H9 (cell line): ENCODE measurements around the gene PEPD. TPM values are rescaled to one million over a fixed set of nuclear protein-coding genes. Genes with fewer than 3 reads are reported as not detected.

Source experiments
- DNase-seq: peaks from one replicate; pipeline ENCODE4 v3.0.0-alpha.2; 2017
- H2AFZ ChIP-seq: one replicate; pipeline ENCODE4 v1.6.1; 2013; ENCODE audit warnings: mild to moderate bottlenecking, low read length, control low read depth, moderate library complexity
- H2AK5ac ChIP-seq: 2 replicates; pipeline ENCODE4 v1.6.1; 2013; ENCODE audit warnings: low read length, control low read depth, mixed read lengths; ENCODE audit not compliant: insufficient read length
- H2BK120ac ChIP-seq: one replicate; pipeline ENCODE4 v1.6.1; 2013; ENCODE audit warnings: low read depth, mild to moderate bottlenecking, low read length, control low read depth, inconsistent platforms; ENCODE audit not compliant: poor library complexity, severe bottlenecking
- H2BK12ac ChIP-seq: 2 replicates; pipeline ENCODE4 v1.6.1; 2013; ENCODE audit warnings: low read length, control low read depth, mixed read lengths, low read depth; ENCODE audit not compliant: insufficient read length
- H2BK15ac ChIP-seq: 2 replicates; pipeline ENCODE4 v1.6.1; 2013; ENCODE audit warnings: low read depth, low read length, control low read depth
- H2BK20ac ChIP-seq: one replicate; pipeline ENCODE4 v1.6.1; 2013; ENCODE audit warnings: low read depth, mild to moderate bottlenecking, low read length, control low read depth, inconsistent platforms; ENCODE audit not compliant: poor library complexity, severe bottlenecking
- H2BK5ac ChIP-seq: 2 replicates; pipeline ENCODE4 v1.6.1; 2013; ENCODE audit warnings: low read length, control low read depth, mixed read lengths; ENCODE audit not compliant: insufficient read length
- H3K14ac ChIP-seq: 2 replicates; pipeline ENCODE4 v1.6.1; 2013; ENCODE audit warnings: low read length, control low read depth; ENCODE audit not compliant: insufficient read depth
- H3K18ac ChIP-seq: 2 replicates; pipeline ENCODE4 v1.6.1; 2013; ENCODE audit warnings: low read depth, mild to moderate bottlenecking, mixed read lengths, low read length, control low read depth; ENCODE audit not compliant: insufficient read length
- H3K23ac ChIP-seq: 2 replicates; pipeline ENCODE4 v1.6.1; 2013; ENCODE audit warnings: low read length, control low read depth, mixed read lengths, low read depth; ENCODE audit not compliant: insufficient read length
- H3K23me2 ChIP-seq: 2 replicates; pipeline ENCODE4 v1.6.1; 2013; ENCODE audit warnings: low read depth, mild to moderate bottlenecking, mixed read lengths, low read length, control low read depth; ENCODE audit not compliant: insufficient read length, poor library complexity, severe bottlenecking
- H3K27ac ChIP-seq: 2 replicates; pipeline ENCODE4 v1.5.1; 2013; ENCODE audit warnings: low read length, control low read depth, mixed read lengths, low read depth; ENCODE audit not compliant: insufficient read length
- H3K27me3 ChIP-seq: 2 replicates; pipeline ENCODE4 v1.6.1; 2013; ENCODE audit warnings: low read length, control low read depth, inconsistent platforms; ENCODE audit not compliant: insufficient read depth
- H3K4ac ChIP-seq: 2 replicates; pipeline ENCODE4 v1.6.1; 2013; ENCODE audit warnings: low read depth, mild to moderate bottlenecking, control low read depth, inconsistent platforms, low read length, moderate library complexity
- H3K4me1 ChIP-seq: 2 replicates; pipeline ENCODE4 v1.6.1; 2013; ENCODE audit warnings: low read length, control low read depth, inconsistent platforms; ENCODE audit not compliant: insufficient read depth
- H3K4me2 ChIP-seq: 2 replicates; pipeline ENCODE4 v1.6.1; 2013; ENCODE audit warnings: low read length, control low read depth, mixed read lengths; ENCODE audit not compliant: insufficient read length, insufficient read depth
- H3K56ac ChIP-seq: 2 replicates; pipeline ENCODE4 v1.6.1; 2013; ENCODE audit warnings: low read depth, mild to moderate bottlenecking, mixed read lengths, low read length, control low read depth; ENCODE audit not compliant: insufficient read length
- H3K79me1 ChIP-seq: 2 replicates; pipeline ENCODE4 v1.6.1; 2013; ENCODE audit warnings: low read depth, mild to moderate bottlenecking, moderate library complexity, low read length, control low read depth, inconsistent platforms; ENCODE audit not compliant: insufficient read depth, poor library complexity, severe bottlenecking
- H3K79me2 ChIP-seq: 2 replicates; pipeline ENCODE4 v1.6.1; 2013; ENCODE audit warnings: low read length, control low read depth, inconsistent platforms; ENCODE audit not compliant: insufficient read depth
- H3K9ac ChIP-seq: 2 replicates; pipeline ENCODE4 v1.6.1; 2013; ENCODE audit warnings: low read length, control low read depth, mixed read lengths; ENCODE audit not compliant: insufficient read length; ENCODE audit errors: extremely low read depth
- H3K9me3 ChIP-seq: one replicate; pipeline ENCODE4 v1.6.1; 2013; ENCODE audit warnings: low read depth, low read length, inconsistent platforms; ENCODE audit not compliant: control insufficient read depth
- H3T11ph ChIP-seq: one replicate; pipeline ENCODE4 v1.6.1; 2013; ENCODE audit warnings: mild to moderate bottlenecking, low read length, control low read depth, inconsistent platforms
- H4K20me1 ChIP-seq: one replicate; pipeline ENCODE4 v1.6.1; 2013; ENCODE audit not compliant: control insufficient read depth, insufficient read length, insufficient read depth
- H4K5ac ChIP-seq: 2 replicates; pipeline ENCODE4 v1.6.1; 2013; ENCODE audit warnings: low read depth, mild to moderate bottlenecking, mixed read lengths, low read length, control low read depth; ENCODE audit not compliant: insufficient read length
- H4K8ac ChIP-seq: replicated peaks from 2 replicates; pipeline ENCODE4 v1.6.1; 2013; ENCODE audit warnings: low read length, control low read depth, mixed read lengths, low read depth; ENCODE audit not compliant: insufficient read length
- H4K91ac ChIP-seq: 2 replicates; pipeline ENCODE4 v1.6.1; 2013; ENCODE audit warnings: low read depth, mild to moderate bottlenecking, moderate library complexity, mixed read lengths, low read length, control low read depth; ENCODE audit not compliant: insufficient read length
- H3K27ac Mint-ChIP-seq, 3 experiments: 2 replicates in 2 of 3; 3 replicates in 1 of 3; pipeline ENCODE4 v1.8.0; 2020 to 2021; ENCODE audit warnings: mixed read lengths in 3 of 3, mild to moderate bottlenecking in 1 of 3, moderate library complexity in 1 of 3
- H3K27me3 Mint-ChIP-seq: 2 replicates; pipeline ENCODE4 v1.8.0; 2021; ENCODE audit warnings: low read depth, mild to moderate bottlenecking, moderate library complexity, mixed read lengths
- H3K36me3 Mint-ChIP-seq, 3 experiments: 2 replicates in 2 of 3; 3 replicates in 1 of 3; pipeline ENCODE4 v1.8.0; 2020 to 2021; ENCODE audit warnings: low read depth in 3 of 3, mixed read lengths in 3 of 3; ENCODE audit not compliant: insufficient read depth in 1 of 3
- H3K4me1 Mint-ChIP-seq, 2 experiments: 2 replicates each; pipeline ENCODE4 v1.8.0; 2020; ENCODE audit warnings: mixed read lengths in 2 of 2
- H3K4me3 Mint-ChIP-seq, 2 experiments: 2 replicates in 1 of 2; 3 replicates in 1 of 2; pipeline ENCODE4 v1.8.0; 2020 to 2021; ENCODE audit warnings: mild to moderate bottlenecking in 2 of 2, mixed read lengths in 2 of 2, moderate library complexity in 1 of 2
- H3K9me3 Mint-ChIP-seq, 2 experiments: 2 replicates in 1 of 2; 3 replicates in 1 of 2; pipeline ENCODE4 v1.8.0; 2020; ENCODE audit warnings: mild to moderate bottlenecking in 2 of 2, mixed read lengths in 2 of 2, moderate library complexity in 1 of 2
- WGBS: extraction: QIAGEN DNeasy Blood & Tissue Kit; methylation state at CpG from one replicate; pipeline ENCODE4 v1.1.7; 2013; ENCODE audit warnings: missing lambda C conversion rate, low lambda C conversion rate, mixed read lengths; ENCODE audit not compliant: insufficient read length; ENCODE audit errors: extremely low coverage; 5-methylcytosine and 5-hydroxymethylcytosine counted together
- total RNA-seq: library from RNA; stranded (reverse); gene quantifications from 2 replicates; pipeline ENCODE4 v1.2.1, GENCODE V29; 2021
- TF ChIP-seq, protein P1 (sequence below): fragments of 200-600 bp; sonication (generic); conservative IDR thresholded peaks from 3 replicates; pipeline ENCODE4 v1.8.0; 2021; ENCODE audit warnings: antibody characterized with exemption, mild to moderate bottlenecking

Gene PEPD
- total RNA-seq, 1 experiment from 2014 or later: 52.8 TPM

DNA sequence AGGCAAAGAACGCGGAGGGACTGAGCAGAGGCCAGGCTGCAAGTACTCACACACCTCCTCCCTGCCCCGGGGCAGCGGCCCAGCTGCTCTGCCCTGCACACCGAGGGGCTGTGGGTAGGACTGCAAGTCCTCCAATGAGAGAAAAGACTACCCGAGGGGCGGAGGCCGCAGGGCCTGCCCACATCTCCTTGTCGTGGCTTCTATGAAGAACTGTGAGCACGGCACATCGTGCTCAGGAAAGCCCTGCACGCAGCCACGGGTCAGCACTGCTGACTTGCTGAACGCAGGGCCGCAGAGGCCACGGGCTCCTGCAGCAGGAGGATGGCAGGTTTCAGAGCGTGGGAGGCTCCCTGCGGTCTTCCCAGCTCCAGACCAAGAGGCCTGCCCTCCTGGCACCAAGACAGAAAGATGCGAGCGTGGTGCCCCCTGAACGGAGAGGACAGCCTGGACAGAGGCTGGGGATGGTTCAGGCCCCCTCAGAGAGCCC lies 110.6 kb downstream of the PEPD start:
- Histone ChIP-seq H2BK5ac (no peak overlapping the region), H2BK15ac (no peak overlapping the region), H4K91ac (no peak overlapping the region), H3K4ac (no peak overlapping the region), H3T11ph (no peak overlapping the region), H2AK5ac (no peak overlapping the region), H4K5ac (no peak overlapping the region), H3K4me2 (no peak overlapping the region), H4K20me1 (no peaks in the 10 kb centered on the region), H3K79me1 (no peaks in the 10 kb centered on the region), H3K23ac (no peak overlapping the region), H3K9me3 (no peaks in the 10 kb centered on the region), H3K18ac (no peak overlapping the region), H2BK120ac (no peak overlapping the region), H2BK12ac (no peak overlapping the region), H3K56ac (no peak overlapping the region), H2AFZ (no peak overlapping the region), H3K27ac (no peak overlapping the region), H3K27me3 (no peaks in the 10 kb centered on the region), H4K8ac (no peak overlapping the region), H3K79me2 (no peaks in the 10 kb centered on the region), H3K23me2 (no peaks in the 10 kb centered on the region), H3K9ac (no peak overlapping the region), H3K4me1 (no peaks in the 10 kb centered on the region), H2BK20ac (no peak overlapping the region), H3K14ac (no peak overlapping the region)
- no CpG with 5 or more reads among the region's 21 CpGs for WGBS
- no peak overlapping the region for H3K27ac Mint-ChIP-seq
- no peak overlapping the region for H3K4me3 Mint-ChIP-seq
- peaks cover 6 to 9% of the 10 kb centered on the region in 2 experiments for H3K4me1 Mint-ChIP-seq
- DNase-seq: no peak
- TF ChIP-seq, protein P1, sequence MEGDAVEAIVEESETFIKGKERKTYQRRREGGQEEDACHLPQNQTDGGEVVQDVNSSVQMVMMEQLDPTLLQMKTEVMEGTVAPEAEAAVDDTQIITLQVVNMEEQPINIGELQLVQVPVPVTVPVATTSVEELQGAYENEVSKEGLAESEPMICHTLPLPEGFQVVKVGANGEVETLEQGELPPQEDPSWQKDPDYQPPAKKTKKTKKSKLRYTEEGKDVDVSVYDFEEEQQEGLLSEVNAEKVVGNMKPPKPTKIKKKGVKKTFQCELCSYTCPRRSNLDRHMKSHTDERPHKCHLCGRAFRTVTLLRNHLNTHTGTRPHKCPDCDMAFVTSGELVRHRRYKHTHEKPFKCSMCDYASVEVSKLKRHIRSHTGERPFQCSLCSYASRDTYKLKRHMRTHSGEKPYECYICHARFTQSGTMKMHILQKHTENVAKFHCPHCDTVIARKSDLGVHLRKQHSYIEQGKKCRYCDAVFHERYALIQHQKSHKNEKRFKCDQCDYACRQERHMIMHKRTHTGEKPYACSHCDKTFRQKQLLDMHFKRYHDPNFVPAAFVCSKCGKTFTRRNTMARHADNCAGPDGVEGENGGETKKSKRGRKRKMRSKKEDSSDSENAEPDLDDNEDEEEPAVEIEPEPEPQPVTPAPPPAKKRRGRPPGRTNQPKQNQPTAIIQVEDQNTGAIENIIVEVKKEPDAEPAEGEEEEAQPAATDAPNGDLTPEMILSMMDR: no peak
- no peaks in the 10 kb centered on the region for H3K9me3 Mint-ChIP-seq
- H3K27me3 Mint-ChIP-seq: no peaks in the 10 kb centered on the region
- H3K36me3 Mint-ChIP-seq: no peaks in the 10 kb centered on the region; a peak in 1 of 7 replicates
